ENCODE measurements around the gene TRIO. TPM values are rescaled to one million over a fixed set of nuclear protein-coding genes. Genes with fewer than 3 reads are reported as not detected.

Gene TRIO
- total RNA-seq, 1 experiment from 2014 or later: 88.8 TPM

- POLR2A ChIA-PET: no interaction called here
- no peak for ATAC-seq
- no peak for DNase-seq (ENCODE audit: low spot score)
- peaks cover 13% of the 10 kb centered on the region for H3K36me3 Mint-ChIP-seq
- H3K27ac Mint-ChIP-seq: peak overlapping the region; percentile 94; the same call in 1 of the 2 replicates
- CTCF ChIA-PET: interaction anchor here (0.8 to 2.1 kb wide), 11 partner anchors 8 to 390 kb away, joined by 3 to 30 read pairs (median 5); partner anchors contain the start of gene TRIO
- peaks cover 17% of the 10 kb centered on the region for H3K9me3 Mint-ChIP-seq
- no peaks in the 10 kb centered on the region for H3K27me3 Mint-ChIP-seq (ENCODE audit: low read depth)
- TF ChIP-seq ZMAT4 (CRISPR knock-in tag; IDR thresholded peaks at IDR 0.05) (no peak), ZNF138 (CRISPR knock-in tag; conservative IDR thresholded peaks at IDR 0.05) (no peak), ZNF423 (CRISPR knock-in tag; IDR thresholded peaks at IDR 0.05) (peak; percentile 63), ATF3 (CRISPR knock-in tag; conservative IDR thresholded peaks at IDR 0.05) (no peak), CBFB (CRISPR knock-in tag; IDR thresholded peaks at IDR 0.05; ENCODE audit: low read depth) (no peak), OVOL2 (CRISPR knock-in tag; IDR thresholded peaks at IDR 0.05; ENCODE audit: borderline replicate concordance) (no peak), ETV6 (CRISPR knock-in tag; IDR thresholded peaks at IDR 0.05) (no peak), NR2C2 (CRISPR knock-in tag; IDR thresholded peaks at IDR 0.05) (no peak)
- peaks cover 72% of the 10 kb centered on the region for H3K4me1 Mint-ChIP-seq
- H3K4me3 Mint-ChIP-seq: no peak overlapping the region
These were observed 114.9 kb downstream of the TRIO start for GRCh38 chr5:14257995-14258403.

- H3K4me3 Mint-ChIP-seq: peak overlapping the region; percentile 51
- peaks cover 80% of the 10 kb centered on the region for H3K4me1 Mint-ChIP-seq
- POLR2A ChIA-PET: interaction anchor here (0.6 to 1.0 kb wide), 3 partner anchors 11 to 110 kb away, joined by 3 to 4 read pairs (median 3); no protein-coding TSS in a partner anchor
- H3K27ac Mint-ChIP-seq: peak overlapping the region; percentile 94
- peak; percentile 79 for ATAC-seq
- peaks cover 13% of the 10 kb centered on the region for H3K36me3 Mint-ChIP-seq
- TF ChIP-seq ATF6 (CRISPR knock-in tag; IDR thresholded peaks at IDR 0.05): no peak
- no peak for TF ChIP-seq CREM (CRISPR knock-in tag; IDR thresholded peaks at IDR 0.05)
- 0 out of 2 replicates have a peak, but pooled peaks have one; percentile 25 for TF ChIP-seq ETV6 (CRISPR knock-in tag; IDR thresholded peaks at IDR 0.05)
- H3K9me3 Mint-ChIP-seq: peaks cover 17% of the 10 kb centered on the region
- DNase-seq (ENCODE audit: low spot score): peak; percentile 58
- no peaks in the 10 kb centered on the region for H3K27me3 Mint-ChIP-seq (ENCODE audit: low read depth)
- CTCF ChIA-PET: interaction anchor here (0.6 to 2.1 kb wide), 28 partner anchors 9 to 390 kb away, joined by 3 to 30 read pairs (median 4); partner anchors contain the start of gene TRIO
These were observed 115.7 kb downstream of the TRIO start for GRCh38 chr5:14258840-14259239.

GRCh38 chr5:14260637-14261036 is 117.5 kb downstream of the TRIO start:
- ChIA-PET CTCF (interaction anchor here (0.9 to 2.8 kb wide), 2 partner anchors 9 to 153 kb away, joined by 3 to 23 read pairs; no protein-coding TSS in a partner anchor), POLR2A (no interaction called here)
- Mint-ChIP-seq H3K27ac (peak overlapping the region; percentile 28), H3K36me3 (peaks cover 5% of the 10 kb centered on the region), H3K4me1 (peaks cover 91% of the 10 kb centered on the region), H3K4me3 (no peak overlapping the region), H3K27me3 (ENCODE audit: low read depth) (no peaks in the 10 kb centered on the region), H3K9me3 (peaks cover 6% of the 10 kb centered on the region)
- ATAC-seq (no peak), DNase-seq (ENCODE audit: low spot score) (no peak)
- TF ChIP-seq TEAD4 (CRISPR knock-in tag; IDR thresholded peaks at IDR 0.05) (no peak), E2F1 (CRISPR knock-in tag; IDR thresholded peaks at IDR 0.05) (no peak), FOXK1 (CRISPR knock-in tag; IDR thresholded peaks at IDR 0.05) (no peak), ZMAT4 (CRISPR knock-in tag; IDR thresholded peaks at IDR 0.05) (no peak), ATF6 (CRISPR knock-in tag; IDR thresholded peaks at IDR 0.05) (no peak), PREB (CRISPR knock-in tag; IDR thresholded peaks at IDR 0.05; ENCODE audit: borderline replicate concordance) (no peak), PRRX2 (CRISPR knock-in tag; IDR thresholded peaks at IDR 0.05) (no peak), ZNF317 (CRISPR knock-in tag; IDR thresholded peaks at IDR 0.05; ENCODE audit: borderline replicate concordance, low read depth) (no peak), ATF3 (CRISPR knock-in tag; conservative IDR thresholded peaks at IDR 0.05) (no peak), SP1 (CRISPR knock-in tag; conservative IDR thresholded peaks at IDR 0.05) (no peak), E2F5 (CRISPR knock-in tag; IDR thresholded peaks at IDR 0.05) (no peak), IRF2 (CRISPR knock-in tag; IDR thresholded peaks at IDR 0.05; ENCODE audit: borderline replicate concordance, low read depth) (no peak), FOXP1 (CRISPR knock-in tag; IDR thresholded peaks at IDR 0.05; ENCODE audit: borderline replicate concordance) (no peak), MYBL2 (CRISPR knock-in tag; IDR thresholded peaks at IDR 0.05) (no peak), GTF2I (CRISPR knock-in tag; conservative IDR thresholded peaks at IDR 0.05) (no peak), SMAD4 (CRISPR knock-in tag; IDR thresholded peaks at IDR 0.05) (no peak)
